COLO668 (cell line): ENCODE results near the gene OTUB1.

Experiments used
- DNase-seq: peaks from one replicate; lab custom pipeline; 2025; ENCODE audit not compliant: unreplicated experiment; lab: John Stamatoyannopoulos, UW

OTUB1 gene

GRCh38 chr11:64004590-64004984 is 18.3 kb downstream of the OTUB1 start:
- DNase-seq, result no peak

- no peak for DNase-seq
These were observed 19.5 kb downstream of the OTUB1 start for GRCh38 chr11:64005691-64006090.

DNA sequence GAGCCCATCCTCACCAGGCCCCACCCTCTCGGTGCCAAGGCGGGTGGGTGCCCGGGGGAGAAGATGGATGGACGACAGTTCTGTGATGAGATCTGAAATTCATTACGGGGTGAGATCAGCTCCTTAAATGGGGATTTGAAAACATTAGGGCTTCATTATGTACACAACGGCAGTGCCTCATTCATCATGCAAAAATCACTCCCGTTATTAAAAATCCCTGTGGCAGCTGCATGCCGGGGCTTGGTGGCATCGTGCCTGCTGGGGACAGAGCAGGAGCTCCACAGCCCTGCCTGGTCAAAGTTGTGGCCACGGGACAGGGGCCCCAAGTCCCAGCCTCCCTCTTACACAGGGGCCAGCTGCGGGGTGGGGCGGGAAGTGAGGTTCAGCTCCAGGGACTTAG is 20.2 kb downstream of the OTUB1 start:
- no peak for DNase-seq

DNA sequence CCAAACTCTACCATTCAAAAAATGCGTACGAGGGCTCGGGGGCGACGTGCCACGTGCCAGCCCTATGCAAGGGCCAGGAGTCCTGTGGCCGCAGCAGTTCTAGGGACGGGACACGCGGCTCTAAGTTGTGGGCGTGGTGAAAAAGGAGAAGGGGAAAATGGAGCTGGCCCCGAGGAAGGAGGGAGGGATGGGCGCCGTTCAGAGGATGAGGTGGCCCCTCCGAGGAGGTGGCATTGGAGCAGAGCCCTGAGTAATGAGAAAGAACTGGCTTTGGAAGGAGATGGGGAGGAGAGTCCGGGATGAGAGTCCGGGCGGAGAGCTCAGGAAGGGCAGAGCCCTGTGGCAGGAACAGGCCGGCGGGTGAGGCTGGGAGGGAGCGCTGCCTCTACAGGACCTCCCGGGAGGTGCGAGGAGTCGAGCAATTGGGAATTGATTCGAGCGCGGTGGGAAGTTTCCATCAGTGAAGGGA is 21.0 kb downstream of the OTUB1 start:
- peak; percentile 40 for DNase-seq

DNA sequence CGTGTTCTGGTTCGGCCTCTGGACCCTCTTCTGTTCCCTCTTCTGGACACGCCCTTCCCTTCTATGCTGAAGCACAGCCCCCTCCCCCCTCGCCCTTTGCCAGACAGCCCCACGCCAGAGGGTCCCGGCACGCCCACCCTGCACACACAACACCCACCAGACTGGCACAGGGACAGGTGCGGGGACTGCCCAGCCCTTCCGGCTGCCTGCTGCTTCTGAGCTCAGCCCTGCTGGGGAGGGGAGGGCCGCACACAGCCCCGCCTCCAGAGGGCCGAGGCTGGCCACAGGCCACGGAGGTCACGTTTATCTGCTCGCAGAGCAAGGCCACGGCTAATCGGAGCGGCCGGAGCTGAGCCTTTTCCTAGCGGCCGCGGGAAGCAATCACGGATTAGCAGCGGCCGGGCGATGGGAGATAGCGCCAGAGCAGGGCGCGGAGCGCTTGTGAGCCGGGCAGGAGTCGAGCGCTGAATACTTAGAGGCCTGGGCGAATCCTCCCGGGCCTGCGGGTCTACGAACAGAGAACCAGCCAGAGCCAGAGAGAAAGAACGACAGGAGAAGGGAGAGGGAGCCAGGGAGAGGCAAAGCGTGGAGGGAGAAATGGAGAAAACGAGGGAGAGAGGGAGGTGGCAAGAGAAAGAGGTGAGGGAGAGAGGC is 21.5 kb downstream of the OTUB1 start:
- peak; percentile 52 for DNase-seq

GRCh38 chr11:64008283-64008913 is 22.2 kb downstream of the OTUB1 start:
- DNase-seq, result no peak

DNA sequence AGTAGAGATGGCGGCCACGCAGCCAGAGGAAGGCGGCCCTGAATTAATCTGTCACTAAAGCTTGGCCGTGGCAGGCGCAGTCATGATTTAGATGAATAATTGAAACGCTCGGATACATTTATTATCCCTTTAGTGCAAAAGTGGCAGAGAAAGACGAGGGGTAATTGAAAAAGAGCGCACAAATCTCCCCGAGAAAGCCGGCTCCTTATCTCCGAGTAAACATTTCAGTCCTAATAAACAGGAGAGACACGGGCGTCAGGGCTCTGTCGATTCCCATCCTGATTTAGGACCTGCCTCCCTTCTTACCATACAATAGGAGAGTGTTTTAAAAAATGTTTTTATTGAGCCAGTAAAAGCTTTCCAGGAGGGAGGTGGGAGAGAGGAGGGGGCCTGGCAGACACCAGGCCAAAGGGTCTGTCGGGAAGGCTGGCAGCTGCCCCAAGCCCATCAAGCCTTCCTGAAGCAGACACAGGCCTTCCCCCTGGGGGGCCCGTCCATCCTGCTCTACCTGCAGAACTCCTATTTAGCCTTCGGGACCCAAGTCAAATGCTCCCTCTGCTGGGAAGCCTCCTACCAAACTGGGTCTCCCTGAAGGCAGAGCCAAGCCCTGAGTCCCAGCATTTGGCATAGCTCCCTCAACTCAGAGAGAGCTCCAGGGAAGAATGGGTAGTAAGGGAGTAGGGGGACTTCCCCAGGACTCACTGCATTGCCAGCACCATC is 22.8 kb downstream of the OTUB1 start:
- DNase-seq, result no peak

DNA sequence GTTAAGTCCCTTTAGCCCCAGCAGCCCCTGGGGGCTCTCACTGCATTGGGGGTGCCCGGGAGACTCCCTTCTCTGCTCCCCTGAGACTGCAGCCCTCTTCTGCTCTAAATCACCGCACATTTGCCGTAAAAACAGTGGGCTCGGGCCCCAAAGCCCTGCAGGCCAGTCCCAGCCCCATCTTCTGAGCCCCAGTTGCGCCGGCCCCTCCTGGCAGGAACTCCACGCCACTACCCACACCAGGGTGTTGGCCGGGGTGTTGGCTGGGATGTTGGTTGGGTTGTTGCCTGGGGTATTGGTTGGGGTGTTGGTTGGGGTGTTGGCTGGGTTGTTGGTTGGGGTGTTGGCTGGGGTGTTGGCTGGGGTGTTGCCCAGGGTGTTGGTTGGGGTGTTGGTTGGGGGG is 23.5 kb downstream of the OTUB1 start:
- DNase-seq, result no peak

- no peak for DNase-seq
These were observed 24.5 kb downstream of the OTUB1 start for GRCh38 chr11:64010783-64011182.

DNA sequence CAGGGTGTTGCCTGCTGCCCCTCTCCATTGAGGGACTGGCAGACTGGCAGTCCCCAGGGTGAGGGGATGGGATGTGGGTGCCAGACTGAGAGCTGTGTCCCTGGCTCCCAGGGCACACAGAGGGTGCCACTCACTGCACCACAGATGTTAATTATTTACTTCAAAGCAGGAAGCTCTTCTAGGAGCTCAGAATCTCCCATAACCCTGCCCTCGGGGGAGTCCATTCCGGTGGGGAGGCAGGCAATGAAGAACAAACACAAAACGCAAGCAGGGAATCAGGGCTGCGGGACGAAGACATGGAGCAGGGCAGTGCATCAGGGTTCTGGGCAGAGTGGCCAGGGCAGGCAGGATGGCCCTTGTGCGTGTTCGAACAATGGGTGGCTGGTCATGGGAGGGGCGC is 25.1 kb downstream of the OTUB1 start:
- DNase-seq, result no peak

DNA sequence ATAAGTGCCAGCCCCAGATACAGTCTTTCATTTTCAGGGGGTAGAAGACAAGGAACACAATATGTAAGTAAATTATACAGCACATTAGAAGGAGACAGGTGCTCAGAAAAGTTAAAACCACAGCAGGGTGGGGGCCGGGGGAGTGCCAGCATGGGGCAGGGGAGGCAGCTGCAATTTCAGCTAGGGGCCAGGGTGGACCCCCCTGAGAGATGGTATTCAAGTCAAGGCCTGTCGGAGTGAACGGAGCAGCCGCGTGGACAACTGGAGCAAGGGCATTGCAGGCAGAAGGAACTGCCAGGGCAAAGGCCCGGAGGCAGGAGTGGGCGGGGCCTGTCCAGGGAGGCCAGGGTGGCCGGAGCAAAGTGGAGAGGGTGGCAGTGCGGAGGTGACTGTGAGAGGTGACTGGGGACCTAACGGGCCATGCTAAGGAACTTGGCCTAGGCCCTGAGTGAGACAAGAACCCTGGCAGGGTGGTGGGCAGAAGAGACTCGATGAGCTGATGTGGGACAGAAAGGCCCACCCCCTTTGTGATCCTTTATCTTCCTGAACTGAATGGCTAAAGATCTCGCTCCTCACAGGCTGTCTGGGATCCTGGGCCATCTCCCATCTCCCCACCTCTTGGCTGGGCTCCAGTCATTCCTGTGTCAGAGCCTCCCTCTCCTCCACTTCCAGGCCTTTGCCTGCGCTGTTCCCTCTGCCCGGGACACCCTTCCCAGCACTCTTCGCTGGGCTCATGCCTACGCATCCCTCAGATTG is 27.1 kb downstream of the OTUB1 start:
- DNase-seq, result no peak

DNA sequence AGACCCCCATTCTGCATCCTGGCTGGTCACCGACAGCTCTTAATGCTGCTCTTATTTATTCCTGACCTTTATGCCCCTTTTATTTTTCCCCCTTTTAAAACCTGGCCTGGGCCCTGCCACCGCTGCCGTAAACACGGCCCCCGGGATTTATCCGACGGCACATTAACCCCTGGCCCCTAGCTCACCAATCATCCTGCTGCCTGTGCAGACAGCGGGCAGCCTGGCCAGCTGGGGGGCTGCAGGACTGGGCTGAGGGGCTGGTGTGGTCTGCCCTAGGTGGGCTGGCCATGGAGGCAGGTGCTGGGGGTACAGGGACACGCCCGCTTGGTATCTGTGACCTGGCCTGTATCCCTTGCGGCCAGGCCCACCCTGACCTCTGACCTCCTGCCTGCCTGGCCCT is 28.1 kb downstream of the OTUB1 start:
- DNase-seq, result no peak

- DNase-seq, result no peak
These were observed 29.3 kb downstream of the OTUB1 start for GRCh38 chr11:64015510-64015909.

DNA sequence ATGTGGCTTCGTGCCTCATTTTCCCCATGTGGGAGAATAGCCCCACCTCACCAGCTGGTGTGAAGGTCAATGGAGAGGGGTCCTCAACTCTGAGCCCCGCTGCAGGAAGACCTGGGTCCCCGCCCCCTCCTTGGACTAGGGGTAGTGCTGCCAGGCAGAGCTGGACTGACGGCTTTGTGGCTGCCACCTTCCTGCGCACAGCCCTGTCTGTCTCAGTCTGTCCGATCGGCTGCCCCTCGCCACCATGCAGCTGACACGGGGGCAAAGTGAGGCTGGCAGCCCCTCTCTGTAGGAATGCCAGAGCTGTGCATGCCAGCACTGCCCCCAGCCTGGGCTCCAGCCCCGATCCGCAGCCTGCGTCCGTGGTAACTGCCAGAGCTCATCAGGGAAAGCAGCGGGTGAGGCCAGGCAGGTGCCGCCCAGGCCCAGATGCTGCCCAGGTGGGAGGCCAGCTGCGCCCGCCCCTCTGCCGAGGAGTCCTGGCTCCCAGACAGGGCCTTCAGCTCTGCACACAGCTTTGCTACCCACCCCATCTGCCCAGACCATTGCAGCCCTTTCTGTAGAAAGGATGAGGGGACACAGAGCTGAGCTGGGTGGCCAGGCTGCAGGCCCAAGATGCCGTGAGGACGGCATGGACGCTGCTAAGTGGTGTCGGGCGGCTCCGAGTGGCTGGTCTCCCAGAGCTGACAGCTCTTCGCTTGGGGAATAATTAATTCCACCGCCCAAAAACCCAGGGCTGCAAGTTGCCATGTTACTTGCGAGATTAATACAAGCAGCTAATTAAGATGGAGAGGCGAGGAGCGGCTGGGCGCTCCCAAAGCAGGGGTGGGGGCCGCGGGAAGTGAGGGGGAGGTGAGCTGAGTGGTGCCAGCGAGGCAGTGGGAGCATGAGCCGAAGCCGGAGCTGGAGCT is 30.0 kb downstream of the OTUB1 start:
- no peak for DNase-seq

GRCh38 chr11:64017945-64018224 is 31.6 kb downstream of the OTUB1 start:
- no peak for DNase-seq

DNA sequence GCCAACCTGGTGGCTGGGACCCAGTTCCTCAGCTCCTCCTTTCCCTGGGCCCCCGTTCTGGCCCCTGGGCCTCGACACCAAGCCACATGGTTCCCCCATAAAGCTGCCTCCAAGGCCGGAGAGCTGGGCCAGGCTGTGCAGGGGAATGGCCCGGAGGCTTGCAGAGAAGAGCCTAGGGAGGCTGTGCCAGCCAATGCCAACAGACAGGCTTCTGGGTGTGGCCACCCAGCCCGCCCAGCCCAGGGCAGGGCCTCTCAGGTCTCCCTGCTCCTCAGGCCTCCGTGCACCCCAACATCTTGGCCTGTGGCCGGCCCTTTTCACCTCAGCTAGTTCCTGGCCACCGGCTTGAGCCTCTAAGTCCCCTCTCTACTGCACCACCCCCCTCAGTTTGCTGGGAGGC is 32.1 kb downstream of the OTUB1 start:
- DNase-seq, result no peak

- DNase-seq, result no peak
These were observed 33.1 kb downstream of the OTUB1 start for GRCh38 chr11:64019106-64020037.

- no peak for DNase-seq
These were observed 34.9 kb downstream of the OTUB1 start for GRCh38 chr11:64020976-64021756.

DNA sequence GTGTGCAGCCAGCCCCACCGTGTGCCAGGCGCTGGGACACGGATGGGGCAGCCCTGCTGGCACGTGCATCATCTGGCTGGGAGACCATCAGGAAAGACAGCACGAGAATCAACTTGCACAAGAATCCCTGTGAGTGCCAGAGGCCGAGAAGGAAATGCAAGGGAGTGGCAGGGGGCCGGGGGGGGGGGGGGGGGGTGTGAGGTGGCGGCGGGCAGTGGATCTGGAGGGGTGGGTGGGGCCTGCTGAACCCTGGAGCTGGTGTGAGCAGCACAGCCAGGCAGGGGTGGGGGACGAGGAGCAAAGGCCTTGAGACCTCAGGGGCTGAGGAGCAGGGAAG is 35.5 kb downstream of the OTUB1 start:
- DNase-seq, result no peak
